ENCODE data around the gene KLHL8.

DNA sequence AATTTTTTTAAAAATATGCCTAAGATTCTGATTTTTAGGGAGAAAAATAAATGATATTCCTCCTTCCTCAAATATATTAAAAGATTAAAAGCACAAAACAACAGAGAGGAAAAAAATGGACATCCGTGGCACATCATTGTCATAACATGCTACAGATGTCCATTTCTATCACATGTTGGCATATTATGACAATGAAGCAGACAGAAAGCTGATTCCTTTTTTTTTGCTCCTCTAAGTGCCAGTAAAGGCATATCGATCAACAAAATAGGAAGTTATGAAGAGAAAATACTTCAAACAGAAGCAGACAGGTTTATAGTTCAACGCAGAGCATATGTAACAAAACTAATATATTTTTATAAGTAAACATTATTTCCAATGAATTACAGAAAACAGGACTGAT lies 11.2 kb downstream of the KLHL8 start:
- TF ChIP-seq, protein P1, sequence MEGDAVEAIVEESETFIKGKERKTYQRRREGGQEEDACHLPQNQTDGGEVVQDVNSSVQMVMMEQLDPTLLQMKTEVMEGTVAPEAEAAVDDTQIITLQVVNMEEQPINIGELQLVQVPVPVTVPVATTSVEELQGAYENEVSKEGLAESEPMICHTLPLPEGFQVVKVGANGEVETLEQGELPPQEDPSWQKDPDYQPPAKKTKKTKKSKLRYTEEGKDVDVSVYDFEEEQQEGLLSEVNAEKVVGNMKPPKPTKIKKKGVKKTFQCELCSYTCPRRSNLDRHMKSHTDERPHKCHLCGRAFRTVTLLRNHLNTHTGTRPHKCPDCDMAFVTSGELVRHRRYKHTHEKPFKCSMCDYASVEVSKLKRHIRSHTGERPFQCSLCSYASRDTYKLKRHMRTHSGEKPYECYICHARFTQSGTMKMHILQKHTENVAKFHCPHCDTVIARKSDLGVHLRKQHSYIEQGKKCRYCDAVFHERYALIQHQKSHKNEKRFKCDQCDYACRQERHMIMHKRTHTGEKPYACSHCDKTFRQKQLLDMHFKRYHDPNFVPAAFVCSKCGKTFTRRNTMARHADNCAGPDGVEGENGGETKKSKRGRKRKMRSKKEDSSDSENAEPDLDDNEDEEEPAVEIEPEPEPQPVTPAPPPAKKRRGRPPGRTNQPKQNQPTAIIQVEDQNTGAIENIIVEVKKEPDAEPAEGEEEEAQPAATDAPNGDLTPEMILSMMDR (optimal IDR thresholded peaks at IDR 0.05 in 1 of 3, IDR thresholded peaks at IDR 0.05 in 1 of 3, conservative IDR thresholded peaks at IDR 0.05 in 1 of 3; ENCODE audit: extremely low read depth in 1 of 3, insufficient read depth in 2 of 3, low read length in 3 of 3), result no peak
- no peak for TF ChIP-seq EZH2 (IDR thresholded peaks at IDR 0.05; ENCODE audit: low read length)

Data from keratinocyte (primary cell).